Activated T-cell treated with anti-CD3 and anti-CD28 coated beads for 4 hours (primary cell): ENCODE results near the gene SLC2A2.

Source experiments
- DNase-seq: peaks from one replicate; pipeline ENCODE4 v3.0.0-alpha.2; 2020

SLC2A2 gene

GRCh38 chr3:171028025-171028778, 1.7 kb upstream of the SLC2A2 start:
- DNase-seq = no peak

- no peak for DNase-seq
These were observed 3.0 kb downstream of the SLC2A2 start for GRCh38 chr3:171023566-171023965.

- DNase-seq = no peak
These were observed 5.1 kb downstream of the SLC2A2 start for GRCh38 chr3:171021377-171021776.

DNA sequence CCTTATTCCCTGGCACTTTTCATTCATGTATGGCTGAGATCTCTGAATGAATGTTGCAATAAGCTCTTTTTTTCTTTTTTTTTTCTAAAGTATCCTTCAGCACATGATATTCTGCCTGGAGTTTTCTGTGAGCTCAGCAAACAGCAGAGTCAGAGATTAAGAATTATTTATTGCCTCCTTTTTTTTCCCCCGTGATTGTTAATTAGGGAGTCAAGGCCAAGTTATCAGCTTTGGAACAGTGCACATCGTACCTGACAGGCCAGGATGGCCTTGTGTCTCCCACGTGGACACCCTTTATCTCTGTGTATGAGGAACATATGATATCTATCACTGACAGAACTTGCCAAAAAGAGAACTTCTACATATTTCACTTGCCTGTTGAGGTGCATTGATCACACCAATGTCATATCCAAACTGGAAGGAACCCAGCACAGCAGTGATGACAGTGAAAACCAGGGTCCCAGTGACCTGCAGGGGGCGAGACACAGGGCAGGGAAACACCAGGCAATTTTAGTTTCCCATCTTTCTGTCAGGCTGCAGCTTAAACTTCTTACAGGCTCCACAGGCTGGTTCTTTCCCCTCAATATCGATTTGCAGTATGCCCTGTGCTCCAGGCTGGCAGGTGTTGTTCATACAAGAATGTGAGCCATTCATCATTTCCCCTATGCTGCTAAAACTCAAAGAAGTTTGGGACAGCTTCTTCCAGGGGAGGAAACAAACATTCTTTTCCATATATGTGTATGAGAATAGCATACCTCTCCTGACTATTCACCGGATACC, 8.2 kb downstream of the SLC2A2 start:
- DNase-seq = no peak

DNA sequence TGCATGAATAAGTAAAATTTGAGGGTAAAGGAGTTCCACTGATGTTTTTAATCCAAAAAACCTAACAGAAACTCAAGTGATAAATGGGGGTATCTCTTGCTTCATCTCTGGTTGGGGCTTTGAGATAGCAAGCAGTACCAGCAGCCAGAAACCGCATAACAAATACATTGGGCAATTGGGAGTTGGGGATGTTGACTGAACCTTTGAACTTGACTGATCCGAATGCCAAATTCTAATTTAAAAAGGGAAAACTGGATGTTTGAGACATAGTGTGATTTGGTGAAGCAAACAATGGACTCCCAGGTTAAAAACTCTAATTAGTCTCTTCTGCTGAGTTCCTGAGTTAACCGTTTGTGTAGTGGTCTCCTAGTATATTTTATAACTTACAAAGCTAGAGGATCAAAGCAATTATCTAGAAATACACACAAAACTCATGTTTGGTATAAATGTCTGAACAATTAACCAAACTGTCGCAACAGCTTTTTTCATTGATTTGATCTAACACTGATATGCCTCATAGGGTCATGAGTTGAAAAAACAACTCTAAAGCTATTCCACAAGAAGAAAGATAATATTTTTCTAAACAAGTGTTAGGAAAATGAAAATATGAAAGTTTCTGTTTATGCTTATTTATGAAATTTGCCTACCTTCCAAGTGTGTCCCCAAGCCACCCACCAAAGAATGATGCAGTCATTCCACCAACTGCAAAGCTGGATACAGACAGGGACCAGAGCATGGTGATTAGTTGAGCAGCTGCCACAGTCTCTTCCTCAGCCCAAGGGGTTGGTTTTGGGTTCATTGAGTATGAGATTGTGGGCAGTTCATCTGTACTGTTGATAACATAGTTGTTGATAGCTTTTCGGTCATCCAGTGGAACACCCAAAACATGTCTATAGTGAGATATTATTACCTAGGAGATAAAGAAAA, 12.4 kb downstream of the SLC2A2 start:
- DNase-seq = no peak

DNA sequence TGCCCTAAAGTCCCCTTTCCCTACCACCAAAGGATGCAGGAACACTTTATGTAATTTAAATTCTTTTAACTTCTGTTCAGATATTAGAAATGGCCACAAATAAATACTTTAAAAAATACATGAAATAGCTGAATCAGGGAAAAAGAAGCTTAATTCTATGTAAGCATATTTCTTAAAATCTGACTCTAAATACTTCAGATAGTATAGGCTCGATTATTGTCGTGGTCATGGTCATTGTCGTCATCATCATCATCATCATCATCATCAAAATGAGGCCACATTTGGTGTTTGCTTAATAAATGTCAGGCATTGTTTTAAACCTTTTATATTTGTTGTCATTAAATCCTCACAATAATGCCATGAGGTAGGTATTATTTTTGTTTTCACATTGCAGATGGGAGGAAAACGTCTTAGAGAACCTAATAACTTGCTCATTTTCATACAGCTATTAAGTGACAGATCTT, 14.6 kb downstream of the SLC2A2 start:
- DNase-seq = no peak

DNA sequence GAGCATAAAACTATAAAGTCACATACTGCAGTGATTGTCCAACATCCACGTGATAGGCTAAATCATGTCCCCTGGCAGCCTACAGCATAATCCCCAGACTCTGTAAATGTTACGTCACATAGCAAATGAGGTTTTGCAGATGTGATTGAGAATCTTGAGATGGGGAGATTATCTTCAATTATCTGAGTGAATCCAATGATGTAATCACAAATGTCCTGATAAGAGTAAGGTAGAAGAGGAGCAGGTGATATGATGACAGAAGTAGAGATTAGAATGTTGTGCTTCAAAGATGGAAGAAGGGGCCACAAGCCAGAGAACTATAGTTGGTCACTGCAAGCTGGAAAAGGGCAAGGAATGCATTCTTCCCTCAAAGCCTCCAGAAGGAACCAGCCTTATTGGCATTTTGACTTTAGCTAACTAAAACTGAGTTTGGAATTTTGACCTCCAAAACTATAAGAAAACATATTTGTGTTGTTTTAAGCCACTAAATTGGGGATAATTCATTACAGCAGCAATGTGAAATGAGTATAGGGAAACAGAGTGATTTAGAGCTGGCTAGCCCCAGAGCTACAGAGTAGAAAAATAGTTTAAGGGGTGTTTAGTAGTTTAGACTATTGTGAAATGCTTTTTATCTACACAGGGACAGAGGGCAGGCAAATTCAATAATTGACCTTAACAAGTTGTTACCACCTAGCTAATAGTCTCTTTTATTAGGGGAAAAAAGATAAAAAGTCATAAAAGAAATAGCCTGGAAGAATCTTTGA, 15.2 kb downstream of the SLC2A2 start:
- no peak for DNase-seq

- no peak for DNase-seq
These were observed 19.2 kb downstream of the SLC2A2 start for GRCh38 chr3:171007316-171007715.

DNA sequence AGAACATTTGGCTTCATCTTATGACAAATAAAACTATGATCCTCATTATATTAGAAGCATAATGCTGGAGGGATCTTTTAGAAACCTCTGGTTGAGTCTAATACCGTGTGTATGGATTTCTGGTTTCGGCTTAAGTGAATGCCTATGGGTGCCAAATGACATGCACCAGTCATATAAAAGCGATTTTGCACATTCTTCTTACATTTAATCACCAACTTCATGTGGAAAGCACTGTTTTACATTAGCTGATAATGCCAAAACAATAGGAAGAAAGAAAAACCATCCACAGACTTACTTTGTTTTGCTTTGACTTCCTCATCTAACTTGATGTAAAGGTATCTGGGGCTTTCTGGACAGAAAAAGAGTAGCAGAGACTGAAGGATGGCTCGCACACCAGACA, 20.9 kb downstream of the SLC2A2 start:
- DNase-seq = no peak

DNA sequence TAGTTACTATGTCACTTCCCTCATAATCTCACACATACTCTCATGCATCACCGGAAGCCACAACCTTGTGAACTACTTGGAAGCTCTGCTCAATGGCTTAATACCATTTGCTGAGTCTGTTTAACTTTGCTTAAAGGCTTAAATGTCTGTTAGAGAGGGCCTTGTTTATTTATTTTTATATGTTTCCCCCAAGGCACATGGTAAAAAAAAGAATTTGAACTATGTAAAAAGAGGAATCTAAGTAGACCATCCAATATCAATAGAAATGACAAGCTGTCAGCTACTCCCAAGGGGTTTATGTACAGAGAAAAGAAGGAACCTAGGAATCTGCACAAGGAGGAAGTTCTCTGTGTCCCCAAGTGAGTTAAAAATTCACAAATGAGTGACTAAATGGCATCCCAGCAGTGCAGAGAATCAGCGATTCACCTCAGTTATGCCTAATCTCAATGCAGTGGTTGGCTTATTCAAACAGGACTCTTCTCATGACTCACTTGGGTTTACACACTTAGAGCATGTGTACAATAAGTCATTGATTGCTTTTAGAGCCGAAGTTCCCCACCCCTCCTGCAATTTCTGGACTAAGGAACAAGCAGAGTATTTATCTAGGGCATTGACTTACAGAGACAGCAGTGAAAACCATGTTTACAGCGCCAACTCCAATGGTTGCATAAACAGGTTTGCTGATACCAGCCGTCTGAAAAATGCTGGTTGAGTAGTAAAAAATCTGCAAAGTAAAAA, 24.4 kb downstream of the SLC2A2 start:
- DNase-seq = no peak

DNA sequence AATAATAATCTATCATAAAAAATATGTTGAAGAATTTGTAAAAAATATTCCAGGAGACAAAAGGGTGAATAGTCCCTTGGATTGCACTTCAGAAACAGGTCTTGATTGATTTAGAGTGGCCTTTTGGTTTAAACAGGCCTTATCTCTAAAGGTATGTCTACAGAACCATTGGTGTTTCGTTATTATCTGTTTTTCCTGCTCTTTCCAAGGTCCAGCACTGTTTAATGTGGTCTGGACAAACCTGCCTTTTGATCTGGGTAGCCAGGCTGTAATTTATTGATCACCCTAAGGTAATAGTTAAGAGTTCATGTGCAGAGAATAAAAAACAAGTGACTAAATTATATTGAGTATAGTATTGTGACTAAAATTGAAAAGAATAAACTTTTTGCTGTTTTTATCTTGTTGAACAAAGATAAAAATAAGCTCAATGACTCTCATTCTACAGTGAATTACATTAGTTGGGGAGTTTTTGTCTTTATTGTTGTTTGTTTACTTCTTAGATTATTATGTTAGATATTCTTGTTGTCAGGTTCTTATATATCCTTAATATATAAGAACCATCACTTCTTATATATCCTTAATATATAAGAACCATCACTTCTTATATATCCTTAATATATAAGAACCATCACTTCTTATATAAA, 25.1 kb downstream of the SLC2A2 start:
- no peak for DNase-seq

- no peak for DNase-seq
These were observed 26.2 kb downstream of the SLC2A2 start for GRCh38 chr3:171000281-171000680.

DNA sequence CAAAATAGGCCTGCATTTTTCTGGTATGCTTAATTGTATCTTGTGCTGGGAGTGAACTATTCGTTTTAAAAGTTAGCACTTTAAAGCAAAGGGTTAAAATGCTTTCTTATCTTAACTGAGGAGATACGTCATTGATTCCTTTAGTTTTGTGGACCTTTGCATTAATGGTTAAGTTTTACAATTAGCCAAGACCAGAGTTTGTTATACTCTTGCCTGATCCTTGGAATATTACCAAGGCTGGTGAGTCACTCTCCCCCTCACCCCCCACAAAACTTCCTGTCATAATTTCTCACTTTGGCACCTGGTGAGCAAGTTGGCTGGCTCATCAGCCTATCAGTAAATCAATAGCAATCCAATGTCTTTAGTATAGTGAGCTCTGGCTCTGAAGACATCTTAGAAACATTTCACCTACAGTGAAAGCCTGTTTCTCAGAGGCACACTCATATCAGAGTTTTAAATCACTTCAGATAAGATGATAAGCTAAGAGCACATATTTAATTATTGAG, 26.7 kb downstream of the SLC2A2 start:
- no peak for DNase-seq

DNA sequence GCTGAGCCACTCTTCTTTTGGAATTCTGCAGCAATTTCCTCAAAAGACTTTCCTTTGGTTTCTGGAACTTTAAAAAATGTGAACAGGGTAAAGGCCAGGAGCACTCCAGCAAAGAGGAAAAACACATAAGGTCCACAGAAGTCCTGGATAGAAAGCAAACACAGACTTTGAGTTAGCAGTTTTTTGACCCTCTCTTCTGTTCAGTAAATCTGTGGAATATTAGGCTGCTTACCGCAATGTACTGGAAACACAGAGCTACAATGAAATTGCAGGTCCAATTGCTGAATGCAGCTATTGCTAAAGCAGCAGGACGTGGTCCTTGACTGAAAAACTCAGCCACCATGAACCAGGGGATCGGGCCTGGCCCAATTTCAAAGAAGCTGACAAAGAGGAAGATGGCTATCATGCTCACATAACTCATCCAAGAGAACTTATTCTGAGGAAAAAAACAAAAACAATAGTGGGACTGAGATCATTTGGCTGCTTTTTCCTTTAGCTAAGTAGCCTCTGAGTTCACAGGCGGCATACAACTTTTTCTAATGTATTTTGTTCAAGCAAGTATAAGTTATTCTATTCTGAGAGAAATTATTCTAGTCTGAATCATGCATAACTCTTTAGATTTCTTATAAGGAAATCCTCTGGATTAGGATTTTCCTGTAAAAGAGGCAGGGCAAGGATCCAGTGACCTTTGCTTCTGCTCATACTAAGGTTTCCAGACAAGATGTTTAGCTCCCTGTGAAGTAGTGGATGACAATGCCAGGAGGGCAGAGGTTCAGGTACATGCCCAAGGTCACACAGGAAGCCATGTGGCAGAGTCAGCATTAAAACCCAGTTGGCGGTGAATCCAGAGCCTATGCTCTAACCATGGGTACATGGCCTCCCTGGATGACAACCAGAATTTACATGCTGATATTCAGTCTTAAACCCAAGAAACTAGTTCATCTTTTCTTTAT, 28.3 kb downstream of the SLC2A2 start:
- no peak for DNase-seq

DNA sequence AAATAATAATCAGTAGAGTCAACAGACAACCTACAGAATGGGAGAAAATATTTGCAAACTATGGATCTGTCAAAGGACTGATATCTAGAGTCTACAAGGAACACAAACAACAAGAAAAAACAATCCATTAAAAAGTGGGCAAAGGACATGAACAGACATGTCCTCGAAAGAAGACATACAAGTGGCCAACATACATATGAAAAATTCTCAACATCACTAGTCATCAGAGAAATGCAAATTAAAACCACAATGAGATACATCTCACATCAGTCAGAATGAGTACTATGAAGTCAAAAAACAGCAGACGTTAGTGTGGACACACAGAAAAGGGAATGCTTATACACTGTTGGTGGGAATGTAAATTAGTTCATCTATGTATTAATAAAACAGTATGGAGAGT, 33.7 kb downstream of the SLC2A2 start:
- DNase-seq = no peak

- DNase-seq = no peak
These were observed 34.9 kb downstream of the SLC2A2 start for GRCh38 chr3:170991664-170992063.

- DNase-seq = no peak
These were observed 37.3 kb downstream of the SLC2A2 start for GRCh38 chr3:170989100-170989648.

- no peak for DNase-seq
These were observed 38.1 kb downstream of the SLC2A2 start for GRCh38 chr3:170988378-170988777.

DNA sequence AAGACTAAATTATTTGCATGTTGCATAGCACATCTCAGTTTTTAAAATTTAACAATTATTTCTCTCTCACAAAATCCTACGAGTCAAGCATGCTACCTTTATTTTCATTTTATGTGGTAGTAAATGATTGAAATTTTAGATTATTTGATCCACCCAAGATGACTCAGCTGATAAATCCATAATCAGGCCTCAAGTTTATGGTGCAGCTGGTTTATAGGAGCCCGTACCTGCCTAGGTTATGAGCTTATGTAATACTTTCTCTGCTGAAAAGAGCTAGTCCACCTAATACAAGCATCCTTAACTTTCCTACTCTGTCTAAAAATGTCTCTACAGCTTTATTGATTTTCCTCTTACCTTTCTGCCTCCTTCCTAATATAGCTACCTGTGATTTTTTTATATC, 41.2 kb downstream of the SLC2A2 start:
- no peak for DNase-seq
